GM18517 (cell line): ENCODE measurements around the gene RIN2.

Experiments used
- ATAC-seq: cut with Tn5 transposase; IDR thresholded peaks from one replicate; pipeline ENCODE4 v1.9.1; 2021; ENCODE audit warnings: mild to moderate bottlenecking, moderate library complexity; ENCODE audit not compliant: unreplicated experiment

Gene RIN2

GRCh38 chr20:19761841-19762240 lies 3.8 kb downstream of the RIN2 start:
- ATAC-seq = no peak

DNA sequence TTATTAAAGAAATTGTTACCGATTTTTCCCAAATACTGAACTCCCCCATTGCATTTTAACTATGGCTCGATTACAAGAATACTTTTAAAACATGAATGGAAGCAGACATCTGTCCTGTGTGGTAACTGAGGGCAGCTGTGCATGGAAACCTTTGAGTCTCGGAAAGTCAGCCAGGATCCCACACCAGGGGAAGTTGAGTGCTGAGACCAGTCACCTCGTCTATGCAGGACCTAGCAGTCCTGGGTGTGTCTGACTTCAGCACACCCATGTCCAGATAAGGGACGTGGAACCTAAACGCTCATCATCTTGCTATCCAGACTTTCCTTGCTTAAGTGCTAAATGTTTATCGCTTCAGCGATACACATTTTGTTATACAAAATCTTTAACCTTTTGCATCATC lies 6.1 kb downstream of the RIN2 start:
- ATAC-seq = no peak

DNA sequence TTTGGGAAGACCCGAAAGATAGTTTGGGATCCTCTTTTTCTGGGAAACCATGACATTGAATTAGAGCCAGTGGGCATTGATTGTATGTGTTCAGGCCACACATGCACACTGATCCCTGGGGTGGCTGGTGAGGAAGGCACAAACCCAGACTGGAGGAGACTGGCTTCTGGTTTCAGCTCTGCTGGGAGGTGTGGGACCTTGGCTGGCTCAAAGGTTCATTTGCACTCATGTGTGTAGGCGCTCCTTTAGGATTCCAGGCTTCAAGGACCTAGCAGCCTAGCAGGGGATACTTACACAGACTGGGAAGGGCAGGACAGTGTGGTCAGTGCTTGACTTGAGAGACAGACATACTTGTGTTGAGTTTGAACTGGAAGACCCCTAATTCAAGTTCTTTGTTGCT lies 7.2 kb downstream of the RIN2 start:
- ATAC-seq = no peak

DNA sequence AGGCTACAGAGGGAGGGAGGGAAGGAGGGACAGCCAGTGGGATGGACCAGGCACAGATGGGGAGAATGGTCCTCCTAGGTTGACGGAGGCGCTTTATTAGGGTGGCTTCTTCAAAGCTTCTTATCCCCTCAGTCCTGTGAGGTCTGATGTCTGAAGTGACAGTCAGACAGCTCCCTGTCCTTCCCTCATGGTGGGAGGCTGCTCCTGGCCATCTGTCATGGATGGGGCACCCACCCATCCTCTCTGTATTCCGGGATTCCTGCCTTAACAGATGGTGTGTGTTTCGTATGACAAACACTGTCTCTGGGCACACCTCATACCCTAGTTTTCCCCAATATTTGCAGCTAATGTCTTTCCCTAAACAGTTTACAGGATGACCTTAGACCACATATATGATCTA lies 7.9 kb downstream of the RIN2 start:
- ATAC-seq = no peak

DNA sequence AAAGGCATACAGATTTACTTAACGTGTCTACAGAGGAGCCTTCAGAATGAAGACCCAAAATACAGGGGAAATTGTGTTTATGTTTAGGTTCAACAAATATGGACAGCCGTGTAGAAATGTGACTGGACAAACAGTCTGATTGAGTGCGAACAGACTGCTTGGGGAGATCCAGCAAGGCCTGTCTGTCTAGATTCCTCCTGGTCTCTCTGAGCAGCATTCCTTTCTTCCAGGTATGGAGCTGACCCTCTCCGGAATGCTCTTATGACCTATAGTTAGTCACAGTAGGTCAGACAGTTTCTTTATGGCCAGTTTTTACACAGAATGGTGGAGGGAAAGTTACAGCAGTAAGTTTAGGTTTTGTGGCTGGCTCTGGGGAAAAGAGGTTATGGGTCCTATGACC lies 9.0 kb downstream of the RIN2 start:
- no peak for ATAC-seq

GRCh38 chr20:19768325-19768842 lies 10.3 kb downstream of the RIN2 start:
- ATAC-seq = no peak

DNA sequence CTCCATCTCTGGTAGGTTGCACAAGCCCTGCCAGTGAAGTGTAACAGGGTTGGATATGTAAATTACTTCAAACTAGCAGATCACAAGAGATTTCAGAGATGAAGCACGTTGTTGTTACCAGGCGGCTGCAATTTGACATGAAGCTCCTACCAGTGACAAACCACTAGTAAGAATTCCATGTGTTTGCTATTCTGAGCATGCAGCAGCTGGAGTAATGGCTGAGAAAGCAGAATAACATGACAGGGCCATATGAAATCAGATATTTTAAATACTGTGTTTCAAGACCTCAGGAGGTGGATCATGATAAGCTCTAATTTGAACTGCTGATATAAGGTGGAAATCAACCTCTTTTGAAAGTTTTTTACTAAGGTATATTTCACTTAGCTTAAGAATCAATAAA lies 11.4 kb downstream of the RIN2 start:
- no peak for ATAC-seq

DNA sequence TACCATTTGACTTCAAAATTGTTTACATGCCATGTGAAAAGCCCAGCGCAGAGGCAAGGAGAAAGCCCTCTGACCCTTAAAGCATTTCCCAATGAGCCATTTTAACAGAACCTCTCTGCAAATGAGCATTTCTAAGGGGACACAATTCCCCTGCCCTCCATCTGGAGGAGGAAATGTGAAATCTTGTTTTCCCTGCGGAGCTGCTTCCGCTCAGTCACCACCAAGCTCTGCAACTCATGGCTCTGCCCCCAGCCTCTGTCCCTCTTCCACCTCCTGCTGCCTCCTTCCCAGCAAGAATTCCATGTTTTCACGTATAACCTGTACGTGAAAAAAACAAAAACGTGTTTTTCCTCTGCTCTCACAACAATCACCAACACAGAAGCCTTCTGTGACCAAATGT lies 12.3 kb downstream of the RIN2 start:
- no peak for ATAC-seq

DNA sequence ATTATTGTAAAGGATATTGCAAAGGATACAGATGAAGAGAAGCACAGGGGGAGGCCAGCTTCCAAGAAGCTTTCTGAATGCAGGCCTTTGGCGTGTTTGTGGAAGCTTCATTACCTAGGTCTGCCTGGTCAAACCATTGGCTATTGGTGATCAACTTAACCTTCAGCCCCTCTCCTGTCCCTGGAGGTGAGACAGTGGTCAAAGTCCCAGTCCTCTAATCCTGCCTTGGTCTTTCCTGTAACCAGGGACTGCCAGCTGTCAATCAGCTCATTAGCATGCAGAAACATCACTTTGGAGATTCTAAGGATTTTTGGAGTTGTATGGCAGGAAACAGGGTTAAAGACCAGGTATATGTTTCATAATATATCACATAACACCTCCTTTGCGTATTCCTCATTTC lies 13.0 kb downstream of the RIN2 start:
- ATAC-seq = no peak

GRCh38 chr20:19773471-19773870 lies 15.4 kb downstream of the RIN2 start:
- no peak for ATAC-seq

- ATAC-seq = no peak
Measured at GRCh38 chr20:19774135-19774933, 16.3 kb downstream of the RIN2 start.

DNA sequence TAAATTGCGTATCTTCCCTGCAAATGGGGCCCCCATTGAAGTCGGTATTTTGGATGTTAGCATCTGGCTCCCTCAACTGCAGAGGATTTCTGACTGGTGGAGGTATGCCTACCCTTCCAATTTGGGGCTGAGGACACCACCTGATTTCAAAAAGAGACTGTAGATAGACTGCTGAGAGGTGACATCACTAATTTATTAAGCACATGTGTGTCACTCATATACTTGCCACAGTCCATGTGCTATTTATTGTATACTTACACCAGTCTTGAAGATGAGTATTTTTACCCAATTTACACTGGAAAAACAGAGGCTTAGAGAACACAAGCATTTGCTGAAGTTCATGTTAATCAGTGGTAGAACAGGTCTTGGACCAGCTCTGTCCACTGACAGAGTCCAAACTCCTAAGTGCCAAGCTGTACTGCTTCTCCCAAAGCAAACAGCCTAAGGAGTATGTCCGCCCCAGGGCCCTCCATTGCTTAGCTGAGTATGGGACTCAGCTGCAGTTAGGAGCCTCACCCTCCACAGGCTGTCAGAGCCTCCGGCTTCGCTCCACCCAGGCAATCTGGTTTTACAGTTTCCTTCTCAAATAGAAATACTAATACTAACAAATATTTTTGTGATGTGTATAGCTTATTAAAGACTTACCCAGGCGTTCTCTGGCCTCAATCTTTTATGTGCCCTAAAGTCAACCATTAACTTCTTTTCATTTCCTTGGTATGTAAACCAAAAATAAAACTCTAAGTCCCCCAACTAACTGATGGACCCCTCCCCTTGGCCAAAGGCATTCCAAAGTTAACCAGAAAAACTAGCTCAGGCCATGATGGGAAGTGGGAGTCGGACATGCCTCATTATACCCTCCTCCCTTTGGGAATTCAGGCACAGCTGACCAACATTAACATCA lies 17.5 kb downstream of the RIN2 start:
- no peak for ATAC-seq

GRCh38 chr20:19777315-19777714 lies 19.3 kb downstream of the RIN2 start:
- no peak for ATAC-seq

GRCh38 chr20:19777981-19778380 lies 19.9 kb downstream of the RIN2 start:
- ATAC-seq = no peak

DNA sequence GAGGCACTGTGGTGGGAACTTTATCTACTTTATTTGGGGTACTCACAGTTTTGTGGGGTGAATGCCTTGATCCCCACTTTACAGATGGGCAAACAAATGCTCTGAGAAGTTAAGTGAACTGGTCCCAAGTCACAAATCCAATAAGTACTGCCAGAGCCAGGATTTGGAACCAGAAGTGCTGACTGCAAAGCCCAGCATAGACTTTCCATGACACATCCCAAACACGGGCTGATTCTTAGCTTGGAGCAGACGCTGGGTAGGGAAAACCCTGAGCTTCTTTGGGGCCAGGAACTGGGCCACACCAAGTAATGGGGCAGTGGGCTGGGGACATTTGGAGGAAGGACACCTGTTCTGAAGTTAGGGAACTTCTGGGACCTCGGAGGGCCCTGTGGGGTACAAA lies 20.3 kb downstream of the RIN2 start:
- ATAC-seq = no peak

GRCh38 chr20:19779634-19780033 lies 21.6 kb downstream of the RIN2 start:
- no peak for ATAC-seq

- no peak for ATAC-seq
Measured at GRCh38 chr20:19780261-19780660, 22.2 kb downstream of the RIN2 start.

- ATAC-seq = no peak
Measured at GRCh38 chr20:19781235-19781634, 23.2 kb downstream of the RIN2 start.

DNA sequence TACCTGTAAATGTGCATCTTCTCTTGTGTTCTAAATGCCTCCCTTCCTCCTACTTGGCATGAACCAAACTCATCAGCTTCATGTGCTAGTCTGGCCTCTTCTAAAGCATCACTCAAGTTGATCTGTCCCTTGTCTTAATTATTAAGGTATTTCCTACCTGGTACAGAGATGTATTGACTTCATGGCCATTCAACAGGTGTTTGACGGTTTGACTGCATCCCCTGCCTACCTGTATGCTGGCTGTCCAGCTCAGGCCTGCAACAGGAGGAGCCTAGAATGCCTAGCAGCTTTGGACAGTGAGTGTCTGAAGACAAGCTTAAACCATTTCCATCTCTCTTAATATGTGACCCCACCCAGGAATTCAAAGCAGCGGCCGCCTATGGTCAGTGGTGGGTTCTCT lies 24.6 kb downstream of the RIN2 start:
- ATAC-seq = no peak

DNA sequence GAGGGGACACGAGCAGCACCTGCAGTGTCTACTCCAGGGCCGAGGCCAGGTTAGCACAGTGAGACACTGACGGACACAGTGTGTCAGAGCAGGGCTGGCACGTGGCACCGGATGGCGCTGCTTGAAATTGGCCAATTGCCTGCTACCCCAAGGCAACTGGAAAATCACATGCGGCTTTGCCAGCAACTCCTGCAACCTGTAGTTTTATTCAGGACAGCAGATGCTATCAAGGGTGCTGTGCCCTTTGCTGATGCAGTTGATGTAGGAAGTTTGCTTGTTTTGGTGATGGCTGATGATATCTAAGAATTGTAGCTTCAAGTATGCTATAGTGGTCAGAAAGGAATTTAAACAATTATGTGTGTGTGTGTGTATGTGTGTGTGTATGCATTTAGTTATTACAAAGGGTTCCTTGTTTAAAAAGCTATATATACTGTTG lies 25.9 kb downstream of the RIN2 start:
- ATAC-seq = no peak

DNA sequence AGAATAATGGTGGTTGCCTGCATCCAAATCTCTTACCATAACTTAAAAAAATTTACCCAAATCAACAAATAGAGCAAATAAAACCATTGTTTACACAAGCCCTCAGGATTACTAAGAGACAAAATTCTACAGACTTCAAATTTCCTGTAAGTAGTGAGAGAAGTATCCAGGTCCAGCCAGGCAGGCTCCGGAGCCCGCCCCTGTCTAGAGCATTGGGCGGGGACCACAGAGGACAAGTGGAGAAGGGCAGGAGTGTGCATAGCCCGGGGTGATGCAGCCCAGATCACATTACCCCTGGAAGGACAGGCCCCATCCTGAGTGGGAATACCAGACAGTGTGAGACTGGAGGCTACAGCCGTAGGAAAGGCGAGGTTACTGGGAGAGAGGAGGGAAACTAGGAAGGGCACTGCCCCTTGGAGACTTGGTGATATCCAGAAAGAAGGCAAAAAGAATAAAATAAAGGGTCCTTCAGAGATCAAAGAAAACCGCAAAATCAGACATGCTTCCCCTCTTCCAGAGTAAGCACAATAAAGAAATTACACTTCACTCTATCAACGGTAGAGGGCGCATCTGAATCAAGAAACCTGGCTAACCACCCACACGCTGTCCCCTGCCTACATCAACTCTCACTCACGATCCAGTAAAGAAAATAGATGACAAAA lies 26.6 kb downstream of the RIN2 start:
- ATAC-seq = no peak
